Measurements from ENCODE around the gene BANF1. TPM values are rescaled to one million over a fixed set of nuclear protein-coding genes. Genes with fewer than 3 reads are reported as not detected.

The BANF1 gene
- total and polyA plus RNA-seq, 2 of the 13 experiments (the other 11 are each of a cell fraction or from before 2014, with no cell fraction given), result 40.5 to 86.5 TPM

GRCh38 chr11:66001942-66002647 lies at the start of gene BANF1, which contains the start of gene EIF1AD (continued):
- TF ChIP-seq, protein P1, sequence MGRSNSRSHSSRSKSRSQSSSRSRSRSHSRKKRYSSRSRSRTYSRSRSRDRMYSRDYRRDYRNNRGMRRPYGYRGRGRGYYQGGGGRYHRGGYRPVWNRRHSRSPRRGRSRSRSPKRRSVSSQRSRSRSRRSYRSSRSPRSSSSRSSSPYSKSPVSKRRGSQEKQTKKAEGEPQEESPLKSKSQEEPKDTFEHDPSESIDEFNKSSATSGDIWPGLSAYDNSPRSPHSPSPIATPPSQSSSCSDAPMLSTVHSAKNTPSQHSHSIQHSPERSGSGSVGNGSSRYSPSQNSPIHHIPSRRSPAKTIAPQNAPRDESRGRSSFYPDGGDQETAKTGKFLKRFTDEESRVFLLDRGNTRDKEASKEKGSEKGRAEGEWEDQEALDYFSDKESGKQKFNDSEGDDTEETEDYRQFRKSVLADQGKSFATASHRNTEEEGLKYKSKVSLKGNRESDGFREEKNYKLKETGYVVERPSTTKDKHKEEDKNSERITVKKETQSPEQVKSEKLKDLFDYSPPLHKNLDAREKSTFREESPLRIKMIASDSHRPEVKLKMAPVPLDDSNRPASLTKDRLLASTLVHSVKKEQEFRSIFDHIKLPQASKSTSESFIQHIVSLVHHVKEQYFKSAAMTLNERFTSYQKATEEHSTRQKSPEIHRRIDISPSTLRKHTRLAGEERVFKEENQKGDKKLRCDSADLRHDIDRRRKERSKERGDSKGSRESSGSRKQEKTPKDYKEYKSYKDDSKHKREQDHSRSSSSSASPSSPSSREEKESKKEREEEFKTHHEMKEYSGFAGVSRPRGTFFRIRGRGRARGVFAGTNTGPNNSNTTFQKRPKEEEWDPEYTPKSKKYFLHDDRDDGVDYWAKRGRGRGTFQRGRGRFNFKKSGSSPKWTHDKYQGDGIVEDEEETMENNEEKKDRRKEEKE (IDR thresholded peaks at IDR 0.05), result no peak
- TF ChIP-seq ZBTB4 (CRISPR knock-in tag; IDR thresholded peaks at IDR 0.05; ENCODE audit: borderline replicate concordance) (peak; percentile 83), ZNF17 (CRISPR knock-in tag; IDR thresholded peaks at IDR 0.05) (no peak), CHCHD3 (CRISPR knock-in tag; IDR thresholded peaks at IDR 0.05) (no peak), MNT (IDR thresholded peaks at IDR 0.05) (no peak; the same call in 1 of the 2 replicates), KMT2A (CRISPR knock-in tag; IDR thresholded peaks at IDR 0.05) (peak; percentile 98), ZNF468 (CRISPR knock-in tag; IDR thresholded peaks at IDR 0.05) (no peak), SP2 (CRISPR knock-in tag; IDR thresholded peaks at IDR 0.05) (peak; percentile 76), KDM5B (CRISPR knock-in tag; IDR thresholded peaks at IDR 0.05; ENCODE audit: borderline replicate concordance) (peak; percentile 65; the same call in 1 of the 2 replicates), ZNF329 (CRISPR knock-in tag; IDR thresholded peaks at IDR 0.05; ENCODE audit: low read depth) (0 out of 2 replicates have a peak, but pooled peaks have one; percentile 49), ZSCAN31 (CRISPR knock-in tag; IDR thresholded peaks at IDR 0.05; ENCODE audit: low read depth) (peak; percentile 61), HMGA1 (CRISPR knock-in tag; conservative IDR thresholded peaks at IDR 0.05) (no peak), PBX3 (CRISPR knock-in tag; IDR thresholded peaks at IDR 0.05; ENCODE audit: borderline replicate concordance) (no peak), TEF (CRISPR knock-in tag; IDR thresholded peaks at IDR 0.05) (no peak; the same call in 1 of the 2 replicates), RFX3 (CRISPR knock-in tag; IDR thresholded peaks at IDR 0.05) (no peak), MLXIP (CRISPR knock-in tag; IDR thresholded peaks at IDR 0.05; ENCODE audit: borderline replicate concordance) (no peak)

Data from HepG2 (cell line).